CD4-positive, CD25-positive, alpha-beta regulatory T cell (primary cell): ENCODE measurements around the gene YY1. TPM values are rescaled to one million over a fixed set of nuclear protein-coding genes. Genes with fewer than 3 reads are reported as not detected.
"Not testable (repeated sequence)": the region's sequence is repeated elsewhere in the genome, so short reads cannot be mapped to it uniquely, and the experiment has no call there.

ENCODE experiments used
- ATAC-seq, 2 donors: fragments of 150-1000 bp; cut with Tn5 transposase; one replicate each; pipeline ENCODE4 v1.10.0; 2021; ENCODE audit warnings: low read depth in 2 of 2, moderate number of reproducible peaks in 2 of 2, moderate library complexity in 1 of 2
- DNase-seq, 3 donors: peaks; one replicate each; pipeline versions ENCODE4 v3.0.0 to v3.0.0-alpha.2; 2012 to 2022; ENCODE audit warnings: mixed read lengths in 1 of 3
- H3K27ac ChIP-seq: one replicate; pipeline ENCODE4 v1.7.0; 2013; ENCODE audit warnings: mild to moderate bottlenecking, low read length; ENCODE audit not compliant: insufficient read depth, poor library complexity, severe bottlenecking
- H3K27me3 ChIP-seq: one replicate; pipeline ENCODE4 v1.7.0; 2013; ENCODE audit warnings: low read length; ENCODE audit not compliant: control insufficient read depth, insufficient read depth
- H3K36me3 ChIP-seq: one replicate; pipeline ENCODE4 v1.7.0; 2013; ENCODE audit warnings: mild to moderate bottlenecking, low read length, moderate library complexity; ENCODE audit not compliant: control insufficient read depth, insufficient read depth
- H3K4me1 ChIP-seq: 2 replicates; pipeline ENCODE4 v1.7.0; 2013; ENCODE audit warnings: mild to moderate bottlenecking, low read length; ENCODE audit not compliant: insufficient read depth, control insufficient read depth, poor library complexity, severe bottlenecking
- H3K4me3 ChIP-seq: one replicate; pipeline ENCODE4 v1.7.0; 2013; ENCODE audit warnings: low read depth, mild to moderate bottlenecking, low read length, moderate library complexity
- H3K9me3 ChIP-seq, 2 experiments: 1 replicate in 1 of 2; 2 replicates in 1 of 2; pipeline ENCODE4 v1.7.0; 2013; ENCODE audit warnings: low read length in 2 of 2, mild to moderate bottlenecking in 1 of 2, moderate library complexity in 1 of 2; ENCODE audit not compliant: control insufficient read depth in 2 of 2
- H3K27ac Mint-ChIP-seq, 3 donors: one replicate each; pipeline ENCODE4 v1.8.0; 2020 to 2022; ENCODE audit warnings: mild to moderate bottlenecking in 3 of 3, mixed read lengths in 3 of 3, moderate library complexity in 2 of 3
- H3K27me3 Mint-ChIP-seq: one replicate; pipeline ENCODE4 v1.8.0; 2022; ENCODE audit warnings: mild to moderate bottlenecking, mixed read lengths
- H3K36me3 Mint-ChIP-seq: one replicate; pipeline ENCODE4 v1.8.0; 2020; ENCODE audit warnings: mixed read lengths
- H3K4me1 Mint-ChIP-seq, 4 donors: one replicate each; pipeline ENCODE4 v1.8.0; 2020 to 2022; ENCODE audit warnings: mixed read lengths in 4 of 4, mild to moderate bottlenecking in 1 of 4
- H3K4me3 Mint-ChIP-seq, 4 donors: one replicate each; pipeline ENCODE4 v1.8.0; 2020 to 2022; ENCODE audit warnings: mild to moderate bottlenecking in 4 of 4, mixed read lengths in 4 of 4, moderate library complexity in 3 of 4
- H3K9me3 Mint-ChIP-seq, 7 donors: one replicate each; pipeline ENCODE4 v1.8.0; 2020 to 2022; ENCODE audit warnings: mixed read lengths in 7 of 7, mild to moderate bottlenecking in 3 of 7, moderate library complexity in 2 of 7
- polyA plus RNA-seq, 4 donors: library from polyadenylated mRNA; unstranded; fragments of 300-500 nt; fragmentation: Illumina TruSeq; gene quantifications; one replicate each; pipeline ENCODE4 v1.2.3, GENCODE V29; 2021
- total RNA-seq: library from RNA; stranded (reverse); gene quantifications from one replicate; pipeline ENCODE4 v1.2.3, GENCODE V29; 2022

Gene YY1
- total and polyA plus RNA-seq, 5 donors from 2014 or later = 16.4 to 79.4 (median 20.7) TPM

- peaks cover 13 to 28% (median 25%) of the 10 kb centered on the region in 4 donors for H3K4me1 Mint-ChIP-seq
Measured at GRCh38 chr14:100282766-100283419, 43.9 kb downstream of the YY1 start.

GRCh38 chr14:100283436-100283835 is 44.5 kb downstream of the YY1 start:
- not testable (repeated sequence) for H3K27ac Mint-ChIP-seq, ATAC-seq, H3K9me3 Mint-ChIP-seq, H3K4me3 ChIP-seq, H3K9me3 ChIP-seq, H3K27me3 Mint-ChIP-seq, H3K27ac ChIP-seq, H3K27me3 ChIP-seq, H3K36me3 Mint-ChIP-seq, DNase-seq
- H3K4me3 Mint-ChIP-seq = peak overlapping the region in 2 of 4 donors; percentile 19 to 64
- peaks cover 11 to 25% (median 22%) of the 10 kb centered on the region in 4 donors for H3K4me1 Mint-ChIP-seq
- peaks cover 16% of the 10 kb centered on the region for H3K4me1 ChIP-seq
- peaks cover 22% of the 10 kb centered on the region for H3K36me3 ChIP-seq

More at GRCh38 chr14:100282766-100283419, 43.9 kb downstream of the YY1 start:
- Histone ChIP-seq H3K4me1 (peaks cover 17% of the 10 kb centered on the region), H3K9me3 (no peaks in the 10 kb centered on the region), H3K27me3 (no peaks in the 10 kb centered on the region), H3K4me3 (no peak overlapping the region), H3K36me3 (peaks cover 26% of the 10 kb centered on the region), H3K27ac (no peak overlapping the region)
- no peak overlapping the region for H3K27ac Mint-ChIP-seq
- H3K9me3 Mint-ChIP-seq = no peaks in the 10 kb centered on the region
- no peaks in the 10 kb centered on the region for H3K27me3 Mint-ChIP-seq
- peak overlapping the region; percentile 19 to 82 (median 40) for H3K4me3 Mint-ChIP-seq
- ATAC-seq (no peak), DNase-seq (no peak)
- H3K36me3 Mint-ChIP-seq = peaks cover 4% of the 10 kb centered on the region

- no peak for ATAC-seq
Measured at GRCh38 chr14:100283984-100284881, 45.3 kb downstream of the YY1 start.

GRCh38 chr14:100285021-100285912 is 46.3 kb downstream of the YY1 start:
- H3K27ac Mint-ChIP-seq = peak overlapping the region in 1 of 3 donors; percentile 82
- peaks cover 0 to 17% (median 9%) of the 10 kb centered on the region in 4 donors for H3K4me1 Mint-ChIP-seq
- peak overlapping the region; percentile 82 to 92 (median 82) for H3K4me3 Mint-ChIP-seq
- H3K27me3 Mint-ChIP-seq = no peaks in the 10 kb centered on the region
- ATAC-seq (peak; percentile 89 to 90), DNase-seq (peak; percentile 71 to 76 (median 73))
- H3K36me3 ChIP-seq = peaks cover 13% of the 10 kb centered on the region
- H3K4me3 ChIP-seq = no peak overlapping the region
- H3K27me3 ChIP-seq = no peaks in the 10 kb centered on the region
- no peaks in the 10 kb centered on the region for H3K36me3 Mint-ChIP-seq
- H3K4me1 ChIP-seq = peaks cover 14% of the 10 kb centered on the region
- peak overlapping the region; percentile 84 for H3K27ac ChIP-seq
- H3K9me3 ChIP-seq = no peaks in the 10 kb centered on the region
- no peaks in the 10 kb centered on the region for H3K9me3 Mint-ChIP-seq

More at GRCh38 chr14:100283984-100284881, 45.3 kb downstream of the YY1 start:
- DNase-seq = no peak
- Histone ChIP-seq H3K4me1 (peaks cover 14% of the 10 kb centered on the region), H3K27ac (no peak overlapping the region), H3K9me3 (no peaks in the 10 kb centered on the region), H3K27me3 (no peaks in the 10 kb centered on the region), H3K4me3 (no peak overlapping the region), H3K36me3 (peaks cover 18% of the 10 kb centered on the region)
- Mint-ChIP-seq H3K27me3 (no peaks in the 10 kb centered on the region), H3K4me1 (peaks cover 4 to 17% (median 14%) of the 10 kb centered on the region in 4 donors), H3K4me3 (peak overlapping the region; percentile 64 to 92 (median 74)), H3K9me3 (no peaks in the 10 kb centered on the region), H3K27ac (peak overlapping the region; percentile 60 to 95 (median 62)), H3K36me3 (peaks cover 4% of the 10 kb centered on the region)

- peak overlapping the region; percentile 82 to 89 (median 87) for H3K27ac Mint-ChIP-seq
- no peaks in the 10 kb centered on the region for H3K9me3 ChIP-seq
- peaks cover 0 to 17% (median 6%) of the 10 kb centered on the region in 4 donors for H3K4me1 Mint-ChIP-seq
- H3K27me3 Mint-ChIP-seq = no peaks in the 10 kb centered on the region
- no peaks in the 10 kb centered on the region for H3K36me3 Mint-ChIP-seq
- peak overlapping the region; percentile 82 to 91 (median 82) for H3K4me3 Mint-ChIP-seq
- peaks cover 14% of the 10 kb centered on the region for H3K4me1 ChIP-seq
- ATAC-seq (no peak), DNase-seq (no peak)
- H3K27me3 ChIP-seq = no peaks in the 10 kb centered on the region
- peaks cover 12% of the 10 kb centered on the region for H3K36me3 ChIP-seq
- H3K9me3 Mint-ChIP-seq = no peaks in the 10 kb centered on the region
- peak overlapping the region; percentile 84 for H3K27ac ChIP-seq
- H3K4me3 ChIP-seq = no peak overlapping the region
Measured at GRCh38 chr14:100285913-100286400, 47.0 kb downstream of the YY1 start.

- no peaks in the 10 kb centered on the region for H3K36me3 Mint-ChIP-seq
- H3K27me3 Mint-ChIP-seq = no peaks in the 10 kb centered on the region
- peaks cover 0 to 17% (median 7%) of the 10 kb centered on the region in 4 donors for H3K4me1 Mint-ChIP-seq
- H3K36me3 ChIP-seq = peaks cover 6% of the 10 kb centered on the region
- DNase-seq (no peak), ATAC-seq (no peak)
- H3K27ac Mint-ChIP-seq = peak overlapping the region in 1 of 3 donors; percentile 82
- H3K4me3 ChIP-seq = no peak overlapping the region
- peaks cover 14% of the 10 kb centered on the region for H3K4me1 ChIP-seq
- H3K27me3 ChIP-seq = no peaks in the 10 kb centered on the region
- H3K4me3 Mint-ChIP-seq = peak overlapping the region in 3 of 4 donors; percentile 72 to 91 (median 82)
- no peaks in the 10 kb centered on the region for H3K9me3 ChIP-seq
- H3K27ac ChIP-seq = no peak overlapping the region
- no peaks in the 10 kb centered on the region for H3K9me3 Mint-ChIP-seq
Measured at GRCh38 chr14:100286484-100287191, 47.7 kb downstream of the YY1 start.
